Stimulated activated CD8-positive, alpha-beta memory T cell treated with anti-CD3 and anti-CD28 coated beads, Interleukin-7, amount 100 ng/mL, for 48 hours (primary cell): Measurements from ENCODE around the gene SERGEF.
"Not testable (repeated sequence)": the region's sequence is repeated elsewhere in the genome, so short reads cannot be mapped to it uniquely, and the experiment has no call there.

Experiments
- DNase-seq, 2 donors: peaks; one replicate each; pipeline ENCODE4 v3.0.0-alpha.2; 2020; ENCODE audit warnings: low read depth in 1 of 2; ENCODE audit errors: extremely low read depth in 1 of 2

Gene SERGEF

DNA sequence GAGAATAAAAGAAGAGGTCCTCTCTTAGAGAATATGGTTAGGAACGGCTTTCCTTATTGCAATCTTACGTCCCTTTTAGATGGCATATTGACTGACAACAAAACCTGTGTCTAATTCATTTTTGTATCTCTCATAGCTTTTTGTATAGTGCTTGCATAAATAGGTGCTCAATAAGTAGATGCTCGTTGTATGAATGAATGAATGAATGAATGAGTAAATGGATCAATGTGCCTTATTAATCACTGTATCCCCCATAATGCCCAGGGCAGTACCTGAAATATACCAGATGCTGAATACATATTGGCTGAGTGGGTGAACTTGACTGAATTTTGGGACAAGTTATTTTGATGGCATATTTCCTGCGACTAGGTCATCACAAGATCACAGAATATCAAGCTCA lies 97.9 kb downstream of the SERGEF start:
- no peak for DNase-seq

DNA sequence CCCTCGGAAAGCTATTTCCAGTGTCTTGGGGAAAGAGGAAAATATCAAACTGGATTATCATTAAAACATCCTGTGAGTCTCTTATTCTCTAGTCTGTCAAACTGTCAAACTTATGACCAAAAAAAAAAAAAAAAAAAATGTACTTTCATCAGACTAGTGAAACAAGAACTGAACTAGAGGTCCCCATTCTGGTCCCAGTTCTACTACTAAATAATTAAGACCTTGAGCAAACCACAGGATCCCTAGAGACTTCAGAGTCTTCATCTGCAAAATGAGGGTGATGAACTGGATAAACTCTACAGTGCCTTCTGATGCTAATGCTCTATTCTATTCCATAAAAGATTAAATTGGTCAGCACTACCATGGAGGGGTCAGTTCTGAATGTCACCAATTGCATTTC lies 105.8 kb downstream of the SERGEF start:
- DNase-seq = no peak

DNA sequence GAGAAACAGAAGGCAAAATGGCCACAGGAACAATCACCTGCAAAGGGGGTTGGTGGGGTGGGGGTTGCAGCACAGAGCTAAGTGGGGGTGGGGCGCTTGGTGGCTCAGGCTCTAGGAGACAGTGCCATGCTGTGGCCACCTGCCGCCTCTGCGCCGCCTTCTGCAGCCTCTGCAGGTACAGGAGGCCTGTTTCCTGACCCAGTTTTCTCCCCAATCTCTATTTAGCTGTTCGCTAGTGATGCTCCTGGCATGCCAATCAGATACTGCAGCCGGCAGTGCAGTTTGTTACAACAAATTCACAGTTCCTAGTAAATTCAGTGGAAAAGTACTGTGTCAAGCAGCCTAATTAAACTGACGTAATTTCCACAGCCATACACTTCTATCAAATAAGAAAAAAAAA lies 106.4 kb downstream of the SERGEF start:
- DNase-seq = no peak

DNA sequence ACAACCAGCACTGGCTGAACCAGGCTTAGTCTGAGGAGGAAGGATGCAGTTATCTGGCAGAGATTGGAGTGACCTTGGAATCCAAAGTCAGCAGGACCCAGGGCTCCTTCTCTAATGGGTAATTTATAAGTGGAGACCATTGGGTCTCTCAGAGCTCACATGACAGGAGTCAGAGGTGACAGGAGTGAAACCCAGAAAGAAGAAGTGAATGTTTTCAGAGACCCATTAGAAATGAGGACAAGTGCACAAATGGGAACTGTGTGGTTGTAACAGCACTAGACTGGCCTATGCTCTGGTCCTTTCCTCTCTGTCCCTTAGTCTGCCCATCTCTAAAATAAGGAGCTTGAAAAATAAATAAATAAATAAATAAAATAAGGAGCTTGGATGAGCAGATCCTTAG lies 107.4 kb downstream of the SERGEF start:
- no peak for DNase-seq

DNA sequence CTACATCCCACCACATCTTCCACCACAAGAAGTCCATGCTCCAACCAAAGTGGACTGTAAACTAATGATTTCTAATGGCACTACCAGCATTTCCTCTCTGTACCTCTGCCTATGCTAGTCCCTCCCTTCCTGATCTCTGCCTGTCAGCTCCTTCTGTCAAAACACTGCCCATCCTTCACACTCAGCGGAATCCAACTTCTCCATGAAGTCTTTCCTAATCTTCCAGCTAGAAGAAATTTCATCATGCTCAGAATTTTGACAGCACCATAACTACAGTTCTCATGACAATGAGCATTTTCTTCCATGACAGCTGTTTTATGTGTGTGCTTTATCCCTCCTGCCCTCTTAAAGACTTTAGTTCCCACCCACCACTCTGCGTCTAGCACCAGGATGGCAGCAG lies 111.4 kb downstream of the SERGEF start:
- no peak for DNase-seq

DNA sequence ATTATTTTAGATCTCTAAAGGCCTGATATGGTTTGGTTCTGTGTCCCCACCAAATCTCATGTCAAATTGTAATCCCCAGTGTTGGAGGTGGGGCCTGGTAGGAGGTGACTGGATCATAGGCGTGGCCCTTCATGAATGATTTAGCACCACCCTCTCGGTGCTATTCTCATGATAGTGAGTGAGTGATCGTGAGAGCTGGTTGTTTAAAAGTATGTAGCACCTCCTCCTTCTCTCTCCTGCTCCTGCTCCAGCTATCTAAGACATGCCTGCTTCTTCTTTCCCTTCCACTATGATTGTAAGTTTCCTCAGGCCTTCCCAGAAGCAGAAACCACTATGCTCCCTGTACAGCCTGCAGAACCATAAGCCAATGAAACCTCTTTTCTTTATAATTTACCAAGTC lies 114.1 kb downstream of the SERGEF start:
- DNase-seq = no peak

DNA sequence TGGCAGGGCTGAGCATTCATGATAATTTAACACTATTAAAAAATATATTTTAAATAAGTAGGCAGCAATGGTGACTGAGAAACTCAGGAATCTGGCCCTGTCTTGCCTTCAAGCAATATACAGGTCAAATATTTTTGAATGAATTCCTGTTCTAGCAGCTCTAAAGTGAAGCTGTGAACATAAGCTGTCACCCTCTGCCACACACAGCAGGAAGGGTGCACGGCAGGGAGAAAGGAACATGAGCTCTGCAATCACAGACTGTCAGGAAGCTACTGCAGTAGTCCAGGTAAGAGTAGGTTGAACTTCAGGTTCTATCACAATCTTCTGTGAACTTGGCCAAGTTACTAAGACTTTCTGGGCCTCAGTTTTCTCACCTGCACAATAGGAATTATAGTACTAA lies 114.8 kb downstream of the SERGEF start:
- DNase-seq = no peak

DNA sequence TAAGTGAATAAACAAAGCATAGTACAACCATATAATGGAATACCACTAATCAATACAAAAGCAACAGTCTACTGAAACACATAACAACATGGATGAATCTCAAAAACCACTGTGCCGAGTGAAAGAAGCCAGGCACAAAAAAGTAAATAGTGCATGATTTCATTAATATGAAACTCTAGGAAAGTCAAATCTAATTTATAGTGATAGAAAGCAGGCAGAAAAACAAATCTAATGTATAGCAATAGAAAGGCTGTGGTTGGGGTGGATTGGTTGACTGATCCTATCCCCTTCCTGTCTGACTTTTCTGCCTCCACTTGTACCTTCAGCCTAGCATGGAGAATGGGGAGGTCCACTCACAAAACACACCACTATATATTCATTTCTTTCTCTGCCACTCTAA lies 115.4 kb downstream of the SERGEF start:
- DNase-seq = no peak

DNA sequence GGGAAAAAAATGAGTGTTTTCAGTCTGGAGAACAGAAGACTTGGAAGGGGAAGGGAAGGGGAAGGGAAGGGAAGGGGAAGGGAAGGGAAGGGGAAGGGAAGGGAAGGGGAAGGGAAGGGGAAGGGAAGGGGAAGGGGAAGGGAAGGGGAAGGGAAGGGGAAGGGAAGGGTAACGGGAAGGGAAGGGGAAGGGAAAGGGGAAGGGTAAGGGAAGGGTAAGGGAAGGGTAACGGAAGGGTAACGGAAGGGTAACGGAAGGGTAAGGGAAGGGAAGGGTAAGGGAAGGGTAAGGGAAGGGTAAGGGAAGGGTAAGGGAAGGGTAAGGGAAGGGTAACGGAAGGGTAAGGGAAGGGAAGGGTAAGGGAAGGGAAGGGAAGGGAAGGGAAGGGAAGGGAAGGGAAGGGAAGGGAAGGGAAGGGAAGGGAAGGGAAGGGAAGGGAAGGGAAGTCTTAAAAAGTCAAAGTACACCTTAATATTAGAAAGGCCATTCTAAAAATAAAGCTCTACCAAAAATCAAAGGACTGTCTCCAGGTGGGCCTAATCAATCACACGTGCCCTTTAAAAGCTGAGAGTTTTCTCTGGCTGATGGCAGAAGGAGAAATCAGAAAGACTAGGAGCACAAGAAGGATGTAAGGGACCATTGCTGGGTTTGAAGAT lies 116.2 kb downstream of the SERGEF start:
- not testable (repeated sequence) for DNase-seq

DNA sequence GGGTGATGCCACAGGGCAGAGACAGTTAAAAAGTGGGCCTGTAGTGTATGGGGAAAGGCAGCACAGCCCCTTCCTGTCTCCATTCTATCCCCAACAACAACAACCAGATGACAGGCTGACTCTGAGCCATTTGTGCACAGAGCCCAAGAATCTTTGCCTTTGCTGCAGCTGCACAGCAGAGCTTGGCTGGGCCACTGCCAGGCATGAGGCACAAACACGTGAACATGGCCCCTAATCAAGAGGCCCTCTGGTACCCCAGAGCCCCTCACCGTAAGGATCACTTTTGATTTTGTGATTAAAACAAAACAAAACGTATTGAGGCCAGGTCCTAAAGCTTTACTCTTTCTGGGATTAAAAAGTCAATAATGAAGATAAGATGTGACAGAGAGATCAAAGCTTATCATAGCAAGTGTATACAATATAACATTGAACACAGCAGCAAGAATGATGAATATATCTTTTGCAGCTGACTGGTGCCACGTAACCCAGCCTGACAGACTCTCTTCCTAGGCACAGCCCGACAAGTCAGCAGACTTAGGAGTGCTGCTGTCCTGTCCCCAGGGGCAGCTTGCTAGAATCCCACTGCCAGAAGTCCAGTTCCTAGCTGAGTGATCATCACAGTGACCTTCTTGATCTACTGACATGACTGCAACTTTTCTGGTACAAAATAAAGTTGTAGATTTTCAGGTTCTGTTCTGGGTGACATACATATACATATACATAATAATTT lies 117.8 kb downstream of the SERGEF start:
- DNase-seq = no peak

DNA sequence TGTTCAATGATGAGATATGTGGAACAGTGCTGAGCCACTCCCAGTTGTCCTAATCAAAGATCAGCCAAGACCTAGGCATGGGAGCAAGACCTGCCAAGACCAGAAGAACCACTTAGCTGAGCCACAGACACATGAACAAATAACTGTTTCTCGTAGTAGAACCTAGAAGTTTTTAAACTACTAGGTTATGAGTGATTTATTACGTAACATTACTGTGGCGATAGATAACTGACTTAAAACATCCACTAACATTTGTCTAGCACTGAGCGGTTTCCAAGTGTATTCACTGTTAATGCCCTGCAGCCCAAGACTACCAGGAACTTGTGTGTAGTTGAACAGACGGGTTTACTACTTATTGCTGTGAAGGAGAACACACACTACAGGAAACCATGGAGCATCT lies 120.4 kb downstream of the SERGEF start:
- DNase-seq = no peak

DNA sequence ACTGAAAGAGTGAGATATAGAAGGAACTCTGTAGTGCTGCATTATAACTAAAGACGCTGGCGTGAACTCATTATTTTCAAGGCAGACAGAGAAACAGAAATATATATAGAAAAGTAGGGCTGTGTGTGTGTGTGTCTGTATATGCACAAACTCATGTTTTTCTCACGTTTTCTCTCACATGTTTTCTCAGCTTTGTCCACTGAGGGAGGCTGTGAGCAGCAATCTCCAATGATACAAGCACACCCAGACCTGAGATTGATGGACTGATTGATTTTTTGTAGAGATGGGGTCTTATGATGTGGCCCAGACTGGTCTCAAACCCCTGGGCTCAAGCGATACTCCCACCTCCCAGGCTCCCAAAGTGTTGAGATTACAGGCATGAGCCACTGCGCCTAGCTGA lies 122.5 kb downstream of the SERGEF start:
- DNase-seq = no peak

DNA sequence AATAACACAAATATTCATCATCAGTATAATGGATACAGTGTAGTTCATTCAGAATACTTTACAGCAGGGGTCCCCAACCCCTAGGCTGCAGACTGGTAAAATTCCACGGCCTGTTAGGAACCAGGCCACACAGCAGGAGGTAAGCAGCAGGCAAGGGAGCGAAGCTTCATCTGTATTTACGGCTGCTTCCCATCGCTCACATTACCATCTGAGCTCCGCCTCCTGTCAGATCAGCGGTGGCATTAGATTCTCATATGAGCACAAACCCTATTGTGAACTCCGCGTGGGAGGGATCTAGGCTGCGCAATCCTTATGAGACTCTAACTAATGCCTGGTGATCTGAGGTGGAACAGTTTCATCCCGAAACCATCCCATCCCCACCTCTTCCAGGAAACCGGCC lies 125.1 kb downstream of the SERGEF start:
- no peak for DNase-seq

DNA sequence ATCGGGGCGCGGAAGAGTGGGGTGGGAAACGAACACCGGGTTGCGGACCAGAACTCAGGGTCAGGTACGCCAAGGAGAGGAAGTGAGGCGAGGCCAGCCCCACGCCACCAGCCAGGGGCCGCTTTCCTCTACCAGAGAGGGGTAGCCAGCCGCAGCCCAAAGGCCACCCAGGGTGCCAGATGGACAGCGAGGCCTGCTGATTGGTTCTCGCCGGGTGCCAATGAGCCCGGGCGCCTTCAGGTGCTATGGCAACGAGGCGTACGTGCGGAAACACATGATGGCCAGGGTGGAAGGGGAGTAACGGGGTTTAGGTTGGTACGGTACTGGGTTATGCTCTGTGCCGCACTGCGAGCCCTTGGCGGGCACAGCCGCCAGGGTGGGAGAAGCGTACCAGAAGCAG lies 128.9 kb downstream of the SERGEF start:
- DNase-seq = no peak

DNA sequence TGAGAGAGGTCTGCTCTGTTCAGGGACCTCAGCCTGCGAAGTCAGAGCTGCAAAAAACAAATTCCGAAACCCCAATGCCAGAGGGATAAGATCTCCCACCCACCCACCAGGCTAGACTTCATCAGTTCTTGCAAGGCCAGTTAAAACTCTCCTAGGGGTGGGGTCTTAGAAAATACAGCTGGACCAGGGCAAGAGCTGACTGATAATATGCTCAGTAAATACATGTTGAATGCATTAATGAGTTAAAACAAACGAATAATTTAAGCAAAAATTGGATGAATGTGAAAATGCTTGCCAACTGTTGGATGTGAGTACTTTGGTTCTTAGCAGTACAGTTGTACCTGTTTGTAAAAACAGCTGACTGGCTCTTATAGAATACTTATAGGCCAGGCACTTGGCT lies 129.8 kb downstream of the SERGEF start:
- no peak for DNase-seq

DNA sequence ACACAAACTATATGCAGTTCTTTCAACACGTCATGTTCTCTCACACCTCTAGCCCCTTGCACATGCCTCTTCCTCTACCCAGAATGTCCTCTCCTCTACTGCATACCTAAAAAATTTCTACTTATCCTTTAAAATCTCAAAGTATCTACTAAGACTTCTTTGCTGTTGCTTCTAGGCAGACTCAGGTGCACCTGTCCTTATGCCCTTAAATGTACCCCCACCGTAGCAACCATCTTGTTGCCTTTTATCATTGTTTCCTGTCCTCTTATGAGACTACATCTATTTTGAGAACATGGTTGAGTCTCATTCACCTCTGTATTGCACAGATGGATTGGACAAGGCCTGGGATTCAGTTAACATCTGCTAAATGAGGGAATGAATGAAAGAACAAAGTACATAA lies 134.1 kb downstream of the SERGEF start:
- DNase-seq = no peak

DNA sequence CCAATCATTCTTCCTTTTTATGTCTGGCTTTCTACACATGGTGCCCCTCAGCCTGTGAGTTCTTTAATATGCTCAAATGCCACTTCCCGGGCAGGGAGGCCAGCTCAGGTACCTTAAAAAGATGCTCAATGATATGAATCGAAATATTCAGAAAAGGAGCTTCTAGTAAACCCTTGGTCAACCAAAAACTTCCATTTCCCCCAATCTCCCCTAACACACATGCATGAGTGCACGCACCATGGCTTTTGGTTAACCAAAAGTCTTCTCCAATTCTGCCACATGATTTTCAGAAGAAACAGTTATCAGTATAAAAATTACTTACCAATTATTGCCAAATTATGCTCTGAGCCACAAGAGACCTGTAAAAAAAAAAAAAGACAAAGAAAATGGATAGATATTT lies 135.0 kb downstream of the SERGEF start:
- no peak for DNase-seq

DNA sequence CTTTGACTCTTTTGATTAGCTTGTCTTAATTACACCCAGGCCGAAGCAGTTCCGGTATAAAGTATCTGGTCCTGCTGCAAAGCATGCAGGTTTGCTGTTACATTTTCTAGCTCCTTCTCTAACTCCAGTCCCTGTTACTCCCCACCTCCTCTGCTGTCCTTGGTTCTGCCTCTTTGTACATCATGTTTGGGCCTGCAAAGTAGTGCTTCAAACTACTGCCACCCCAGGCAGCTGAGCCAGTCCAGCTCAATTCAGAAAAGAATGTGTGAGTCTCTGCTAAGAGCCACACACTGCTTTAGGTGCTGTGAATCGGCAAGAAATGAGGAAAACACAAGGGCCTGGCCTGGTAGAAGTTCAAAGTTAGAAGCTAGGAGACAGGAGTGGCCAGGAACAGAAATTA lies 136.0 kb downstream of the SERGEF start:
- DNase-seq = no peak

DNA sequence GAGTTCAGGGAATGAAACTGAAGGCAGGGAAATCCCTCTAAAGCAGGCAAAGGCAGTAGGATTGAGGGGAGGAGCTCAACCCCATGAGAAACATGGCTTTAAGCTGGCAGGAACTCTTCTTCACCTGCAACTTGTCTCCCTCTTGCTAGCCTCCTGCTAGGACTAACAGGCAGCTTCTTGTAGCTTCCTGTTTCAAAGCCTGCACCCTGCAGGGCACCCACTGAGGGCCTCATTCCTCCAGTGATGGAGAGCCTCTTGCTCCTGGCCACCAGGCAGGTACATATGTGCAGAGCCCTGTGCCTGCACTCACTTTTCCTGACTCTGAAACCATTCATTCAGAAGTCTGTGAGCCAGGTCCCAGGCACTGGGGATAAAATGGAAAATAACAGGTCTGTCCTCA lies 137.0 kb downstream of the SERGEF start:
- no peak for DNase-seq

DNA sequence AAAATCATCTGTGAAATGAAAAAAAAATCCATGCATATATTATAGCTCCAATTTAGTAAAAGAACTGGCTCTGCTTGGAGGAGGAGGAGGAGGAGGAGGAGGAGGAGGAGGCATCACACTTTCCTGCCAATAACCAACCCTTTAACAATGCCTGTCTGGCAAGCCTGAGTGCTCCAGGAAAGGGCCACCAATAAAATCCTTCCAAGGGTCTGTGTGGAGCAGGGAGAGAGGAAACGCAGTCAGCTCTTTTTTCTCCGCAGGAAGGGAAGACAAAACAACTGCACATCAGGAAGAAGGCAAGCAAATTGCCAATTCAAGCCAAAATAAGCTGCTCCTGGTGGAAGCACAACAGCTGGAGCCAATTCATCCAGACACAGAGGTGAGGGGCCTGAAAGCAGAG lies 139.3 kb downstream of the SERGEF start:
- DNase-seq = no peak

DNA sequence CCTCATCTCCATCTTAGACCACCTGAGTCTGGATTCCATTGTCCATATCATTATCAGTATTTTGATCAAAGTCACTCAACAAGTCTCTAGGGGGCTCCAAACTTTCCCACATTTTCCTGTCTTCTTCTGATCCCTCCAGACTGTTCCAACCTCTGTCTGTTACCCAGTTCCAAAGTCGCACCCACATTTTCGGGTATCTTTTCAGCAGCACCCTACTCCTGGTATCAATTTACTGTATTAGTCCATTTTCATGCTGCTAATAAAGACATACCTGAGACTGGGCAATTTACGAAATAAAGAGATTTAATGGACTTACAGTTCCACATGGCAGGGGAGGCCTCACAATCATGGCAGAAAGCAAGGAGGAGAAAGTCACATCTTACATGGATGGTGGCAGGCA lies 144.4 kb downstream of the SERGEF start:
- DNase-seq = not testable (repeated sequence)

DNA sequence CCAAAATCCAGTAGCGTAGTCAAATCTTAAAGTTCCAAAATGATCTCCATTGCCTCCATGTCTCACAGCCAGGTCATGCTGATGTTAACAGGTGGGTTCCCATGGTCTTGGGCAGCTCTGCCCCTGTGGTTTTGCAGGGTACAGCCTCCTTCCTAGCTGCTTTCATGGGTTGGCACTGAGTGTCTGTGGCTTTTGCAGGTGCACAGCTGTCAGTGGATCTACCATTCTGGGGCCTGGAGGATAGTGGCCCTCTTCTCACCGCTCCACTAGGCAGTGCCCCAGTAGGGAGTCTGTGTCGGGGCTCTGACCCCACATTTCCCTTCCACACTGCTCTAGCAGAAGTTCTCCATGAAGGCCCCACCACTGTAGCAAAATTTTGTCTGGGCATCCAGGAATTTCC lies 145.5 kb downstream of the SERGEF start:
- DNase-seq = no peak
